GM21786 (cell line): ENCODE data around the gene TSPYL6.

Experiments used
- ATAC-seq: cut with Tn5 transposase; IDR thresholded peaks from one replicate; pipeline ENCODE4 v1.9.1; 2021; ENCODE audit not compliant: unreplicated experiment

Gene TSPYL6

DNA sequence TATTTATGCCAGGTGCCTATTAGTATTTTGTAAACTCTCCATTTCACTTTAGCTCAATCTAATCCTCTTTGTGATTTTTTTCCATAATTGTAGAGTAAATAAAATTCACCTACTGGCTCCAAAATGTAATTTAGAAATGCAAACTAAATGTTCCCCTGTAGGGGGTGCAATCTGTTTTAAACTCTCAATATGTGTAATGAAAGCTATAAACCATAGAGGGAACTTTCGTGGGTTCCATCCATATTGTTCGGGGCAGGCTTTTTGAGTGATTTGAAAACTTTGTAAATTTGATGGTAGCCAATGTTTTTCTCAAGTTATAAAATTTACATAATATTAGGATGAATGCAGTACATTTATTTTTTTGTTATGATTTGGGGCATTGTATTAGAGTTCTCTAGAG, 49.4 kb downstream of the TSPYL6 start:
- no peak for ATAC-seq

- ATAC-seq = no peak
These were observed 51.6 kb downstream of the TSPYL6 start for GRCh38 chr2:54204476-54204875.
